Measurements from ENCODE around the gene FBXO45. TPM values are rescaled to one million over a fixed set of nuclear protein-coding genes. Genes with fewer than 3 reads are reported as not detected.
A peak's percentile ranks its signal among the peaks of the same experiment; 100 is the strongest.

The FBXO45 gene
- total and polyA plus RNA-seq, 2 of the 13 experiments (the other 11 are each of a cell fraction or from before 2014, with no cell fraction given) = 7.0 to 12.1 TPM

GRCh38 chr3:196609343-196609775, 40.9 kb downstream of the FBXO45 start (continued):
- TF ChIP-seq E2F2 (CRISPR knock-in tag; IDR thresholded peaks at IDR 0.05; ENCODE audit: borderline replicate concordance) (no peak), YEATS2 (CRISPR knock-in tag; IDR thresholded peaks at IDR 0.05; ENCODE audit: borderline replicate concordance) (no peak), XRCC5 (optimal IDR thresholded peaks at IDR 0.05; ENCODE audit: low read length) (peak; percentile 23), KDM5A (IDR thresholded peaks at IDR 0.05; ENCODE audit: borderline replicate concordance, low read length) (no peak), DNMT3B (CRISPR knock-in tag; conservative IDR thresholded peaks at IDR 0.05) (no peak), ZNF512B (CRISPR knock-in tag; IDR thresholded peaks at IDR 0.05; ENCODE audit: borderline replicate concordance) (peak; percentile 71; the same call in 1 of the 2 replicates), CHD4 (IDR thresholded peaks at IDR 0.05; ENCODE audit: borderline replicate concordance, low read length) (no peak), ZNF367 (CRISPR knock-in tag; IDR thresholded peaks at IDR 0.05; ENCODE audit: borderline replicate concordance) (no peak), POLR2G (IDR thresholded peaks at IDR 0.05; ENCODE audit: low read depth, low read length) (no peak), ZBTB21 (CRISPR knock-in tag; IDR thresholded peaks at IDR 0.05) (no peak), ZSCAN25 (CRISPR knock-in tag; IDR thresholded peaks at IDR 0.05) (no peak), ZNF180 (CRISPR knock-in tag; IDR thresholded peaks at IDR 0.05; ENCODE audit: borderline replicate concordance, low read depth) (no peak), PATZ1 (CRISPR knock-in tag; IDR thresholded peaks at IDR 0.05) (peak; percentile 93), ZNF687 (CRISPR knock-in tag; IDR thresholded peaks at IDR 0.05) (peak; percentile 28)
